ENCODE data around the gene HPN. TPM values are rescaled to one million over a fixed set of nuclear protein-coding genes. Genes with fewer than 3 reads are reported as not detected.

The HPN gene
- total and polyA plus RNA-seq, 2 experiments from 2014 or later, result 150 to 241 TPM

DNA sequence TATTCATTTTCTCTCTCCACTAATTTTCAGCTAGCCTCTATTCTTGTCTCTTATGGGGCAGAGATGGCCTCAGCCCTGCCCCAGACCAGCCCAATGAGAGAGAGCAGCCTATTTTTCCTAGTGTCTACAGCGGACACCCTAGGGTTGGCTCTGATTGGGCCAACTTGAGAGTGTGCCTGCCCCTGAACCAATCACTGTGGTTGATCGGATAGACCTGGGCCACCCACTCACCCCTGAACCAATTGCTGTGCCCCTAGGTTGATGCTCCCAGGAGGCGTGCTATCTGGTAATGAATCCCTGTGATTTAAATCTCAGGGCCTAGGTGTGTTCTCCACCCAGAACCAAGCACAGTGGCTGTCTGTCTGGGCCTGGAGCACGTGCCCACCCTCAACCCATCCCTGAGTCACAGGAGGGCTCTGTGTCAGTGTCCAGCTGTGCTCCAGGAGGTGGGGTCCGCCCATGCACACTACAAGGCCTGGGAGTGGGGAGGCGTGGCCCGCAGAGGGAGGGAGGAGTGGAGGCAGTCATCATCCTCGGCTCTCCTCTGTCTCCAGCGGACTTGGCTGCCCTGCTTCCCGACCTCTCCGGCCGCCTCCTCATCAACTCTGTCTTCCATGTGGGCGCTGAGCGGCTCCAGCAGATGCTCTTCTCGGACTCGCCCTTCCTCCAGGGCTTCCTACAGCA is 26.1 kb upstream of the HPN start:
- H3K4me3 ChIP-seq, result no peak overlapping the region
- H3K4me2 ChIP-seq, result no peak overlapping the region
- no peaks in the 10 kb centered on the region for H3K36me3 ChIP-seq (replicated peaks; ENCODE audit: insufficient read depth, low read depth)
- H3K9me3 ChIP-seq (ENCODE audit: low read depth), result no peaks in the 10 kb centered on the region
- H3K27me3 ChIP-seq, result no peaks in the 10 kb centered on the region
- DNase-seq (ENCODE audit: low spot score), result no peak
- no peak overlapping the region for H3K27ac ChIP-seq
- H3K4me1 ChIP-seq (ENCODE audit: insufficient read depth), result no peaks in the 10 kb centered on the region
- H3K9me2 ChIP-seq (replicated peaks; ENCODE audit: insufficient read depth), result no peaks in the 10 kb centered on the region
- no peak for TF ChIP-seq EZH2 (IDR thresholded peaks at IDR 0.05; ENCODE audit: borderline replicate concordance)
- no peak for TF ChIP-seq CTCF (IDR thresholded peaks at IDR 0.05; ENCODE audit: poor library complexity)
- no peak for TF ChIP-seq EZH2phosphoT487 (IDR thresholded peaks at IDR 0.05; ENCODE audit: low read depth, severe bottlenecking, unreplicated experiment)
- no peaks in the 10 kb centered on the region for H3K79me2 ChIP-seq
- 94% methylated on average over 16 of the region's 16 CpGs for WGBS (ENCODE audit: low lambda C conversion rate, missing lambda C conversion rate)
- H2AFZ ChIP-seq, result no peak overlapping the region
- no peaks in the 10 kb centered on the region for H4K20me1 ChIP-seq (ENCODE audit: insufficient read depth, poor library complexity, severe bottlenecking)

GRCh38 chr19:35015954-35016351 is 25.6 kb upstream of the HPN start:
- no peak overlapping the region for H2AFZ ChIP-seq
- TF ChIP-seq EZH2 (IDR thresholded peaks at IDR 0.05; ENCODE audit: borderline replicate concordance) (no peak), CTCF (IDR thresholded peaks at IDR 0.05; ENCODE audit: poor library complexity) (no peak), EZH2phosphoT487 (IDR thresholded peaks at IDR 0.05; ENCODE audit: low read depth, severe bottlenecking, unreplicated experiment) (no peak)
- no peak for DNase-seq (ENCODE audit: low spot score)
- no peaks in the 10 kb centered on the region for H3K79me2 ChIP-seq
- no peak overlapping the region for H3K4me2 ChIP-seq
- H3K9me3 ChIP-seq (ENCODE audit: low read depth), result no peaks in the 10 kb centered on the region
- no peaks in the 10 kb centered on the region for H3K27me3 ChIP-seq
- no peaks in the 10 kb centered on the region for H3K9me2 ChIP-seq (replicated peaks; ENCODE audit: insufficient read depth)
- H3K4me1 ChIP-seq (ENCODE audit: insufficient read depth), result no peaks in the 10 kb centered on the region
- no peak overlapping the region for H3K4me3 ChIP-seq
- no peaks in the 10 kb centered on the region for H4K20me1 ChIP-seq (ENCODE audit: insufficient read depth, poor library complexity, severe bottlenecking)
- WGBS (ENCODE audit: low lambda C conversion rate, missing lambda C conversion rate), result 99% methylated on average over 6 of the region's 6 CpGs
- H3K36me3 ChIP-seq (replicated peaks; ENCODE audit: insufficient read depth, low read depth), result no peaks in the 10 kb centered on the region
- no peak overlapping the region for H3K27ac ChIP-seq

- no peaks in the 10 kb centered on the region for H3K9me3 ChIP-seq (ENCODE audit: low read depth)
- H2AFZ ChIP-seq, result no peak overlapping the region
- no peaks in the 10 kb centered on the region for H3K36me3 ChIP-seq (replicated peaks; ENCODE audit: insufficient read depth, low read depth)
- no peak overlapping the region for H3K4me3 ChIP-seq
- H3K27me3 ChIP-seq, result no peaks in the 10 kb centered on the region
- TF ChIP-seq CTCF (IDR thresholded peaks at IDR 0.05; ENCODE audit: poor library complexity), result no peak
- TF ChIP-seq EZH2 (IDR thresholded peaks at IDR 0.05; ENCODE audit: borderline replicate concordance), result no peak
- no peak for TF ChIP-seq EZH2phosphoT487 (IDR thresholded peaks at IDR 0.05; ENCODE audit: low read depth, severe bottlenecking, unreplicated experiment)
- H3K27ac ChIP-seq, result no peak overlapping the region
- H3K4me2 ChIP-seq, result no peak overlapping the region
- H3K79me2 ChIP-seq, result no peaks in the 10 kb centered on the region
- WGBS (ENCODE audit: low lambda C conversion rate, missing lambda C conversion rate), result 100% methylated on average over 2 of the region's 3 CpGs
- no peaks in the 10 kb centered on the region for H3K9me2 ChIP-seq (replicated peaks; ENCODE audit: insufficient read depth)
- no peaks in the 10 kb centered on the region for H3K4me1 ChIP-seq (ENCODE audit: insufficient read depth)
- no peaks in the 10 kb centered on the region for H4K20me1 ChIP-seq (ENCODE audit: insufficient read depth, poor library complexity, severe bottlenecking)
- no peak for DNase-seq (ENCODE audit: low spot score)
Observed at GRCh38 chr19:35017507-35017906, 24.0 kb upstream of the HPN start.
